PC-3 (cell line): ENCODE data around the gene ANK3.

Experiments
- CTCF ChIP-seq: fragments of 300-600 bp; sonication (generic); conservative IDR thresholded peaks from 2 replicates; pipeline ENCODE4 v1.5.1; 2017; ENCODE audit warnings: antibody characterized with exemption, low read depth, mild to moderate bottlenecking, low read length
- EZH2 ChIP-seq: fragments of 300-600 bp; sonication (generic); IDR thresholded peaks from one replicate; pipeline ENCODE4 v1.6.1; 2017; ENCODE audit warnings: antibody characterized with exemption, mild to moderate bottlenecking, low read length; ENCODE audit not compliant: unreplicated experiment

GRCh38 chr10:60021361-60021760 lies 368.3 kb downstream of the ANK3 start:
- TF ChIP-seq EZH2 (no peak), CTCF (no peak)
